ENCODE measurements around the gene TLL2.

Gene TLL2

GRCh38 chr10:96346295-96346694, 167.4 kb downstream of the TLL2 start:
- DNase-seq = no peak

DNA sequence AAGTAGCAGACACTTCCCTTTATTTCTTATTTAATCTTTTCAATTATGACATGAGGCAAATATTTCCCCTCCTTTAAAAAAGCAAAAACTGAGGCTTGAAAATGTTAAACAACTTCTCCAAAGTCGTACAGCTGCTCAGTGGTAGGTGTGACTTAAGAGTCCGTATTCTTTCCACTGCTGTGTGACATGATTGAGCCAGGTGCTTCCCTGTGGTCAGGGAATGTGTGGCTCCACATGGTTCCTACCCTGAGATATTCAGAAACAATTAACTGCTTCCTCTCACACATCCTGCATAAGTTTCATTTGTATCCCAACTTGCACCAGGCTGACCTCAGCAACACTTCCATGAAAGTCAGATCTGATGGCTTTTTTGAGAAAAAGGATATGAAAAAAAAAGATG, 168.5 kb downstream of the TLL2 start:
- no peak for DNase-seq

- no peak for DNase-seq
Observed at GRCh38 chr10:96344178-96344577, 169.5 kb downstream of the TLL2 start.

- no peak for DNase-seq
Observed at GRCh38 chr10:96342402-96342801, 171.3 kb downstream of the TLL2 start.

GRCh38 chr10:96341219-96342182, 172.2 kb downstream of the TLL2 start:
- no peak for DNase-seq

DNA sequence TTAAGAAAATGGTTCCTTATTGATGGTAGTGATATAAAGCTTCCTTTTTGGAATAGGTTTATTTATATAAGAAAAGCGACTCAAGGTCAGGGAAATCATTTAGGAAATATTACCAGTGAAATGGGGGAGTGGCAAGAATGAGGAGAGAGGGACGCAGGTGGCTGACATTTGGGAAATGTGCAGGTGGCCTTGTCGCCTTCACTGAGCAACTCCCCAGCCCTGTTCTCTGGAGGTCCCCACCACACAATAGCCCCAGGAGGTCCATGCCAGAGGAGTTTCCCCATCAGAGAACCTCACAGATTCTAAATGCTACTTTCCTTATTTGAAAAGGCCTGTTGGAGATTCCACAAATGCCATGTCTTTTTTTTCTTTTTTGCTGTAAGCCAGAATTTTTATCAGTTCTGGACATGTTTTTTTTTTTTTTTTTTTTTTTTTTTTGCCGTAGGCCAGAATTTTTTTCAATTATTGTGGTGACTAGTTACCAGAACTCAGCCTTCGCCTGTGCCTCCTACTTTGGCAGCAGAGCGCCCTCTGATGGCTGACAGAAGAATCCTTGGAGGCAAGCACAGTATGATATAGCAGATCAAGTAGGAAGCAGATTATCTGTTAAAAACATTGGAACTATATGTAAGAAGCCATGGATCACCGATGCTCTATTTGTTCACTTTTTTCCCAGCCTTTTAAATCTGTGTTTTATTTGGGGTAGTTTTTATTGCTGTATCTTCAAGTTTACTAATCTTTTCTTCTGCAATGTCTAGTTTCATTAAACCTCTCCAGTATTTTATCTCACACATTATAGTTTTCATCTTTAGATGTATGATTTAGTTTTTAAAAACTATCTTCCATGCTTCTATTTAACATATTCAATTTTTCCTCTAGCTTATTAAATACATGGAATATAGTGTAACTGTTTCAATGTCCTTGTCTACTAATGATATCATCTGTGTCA, 173.5 kb downstream of the TLL2 start:
- DNase-seq = peak; percentile 33

- DNase-seq = no peak
Observed at GRCh38 chr10:96339383-96339782, 174.3 kb downstream of the TLL2 start.

DNA sequence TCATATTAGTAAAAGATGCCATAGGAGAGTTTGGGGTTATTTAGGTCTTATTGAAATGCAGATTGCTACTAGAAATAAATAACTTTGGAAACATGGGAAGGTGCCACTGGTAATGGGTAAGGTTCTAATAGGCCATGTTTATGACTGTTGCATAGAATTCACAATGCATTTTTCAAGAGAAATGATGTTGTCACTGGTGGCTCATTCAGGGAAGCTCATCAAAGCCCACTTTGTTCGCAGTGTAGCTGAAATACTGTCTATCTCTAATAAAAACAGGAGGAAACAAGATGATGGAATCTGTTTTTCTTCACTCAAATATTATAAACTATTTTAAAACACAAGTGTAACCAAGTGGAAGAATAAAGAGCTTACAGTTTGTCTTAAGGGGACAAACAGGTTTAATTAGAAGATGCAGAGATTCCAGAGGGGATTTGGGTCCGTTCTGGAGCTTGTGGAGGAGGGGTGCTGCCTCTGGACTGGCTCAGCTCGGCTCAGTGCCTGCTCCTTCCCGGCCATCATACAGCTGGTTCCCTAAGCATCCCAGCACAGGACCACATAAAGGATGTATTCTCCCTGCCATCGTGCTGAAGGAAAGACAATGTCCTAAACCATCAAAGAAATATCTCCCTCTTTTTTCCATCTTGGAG, 175.3 kb downstream of the TLL2 start:
- no peak for DNase-seq

DNA sequence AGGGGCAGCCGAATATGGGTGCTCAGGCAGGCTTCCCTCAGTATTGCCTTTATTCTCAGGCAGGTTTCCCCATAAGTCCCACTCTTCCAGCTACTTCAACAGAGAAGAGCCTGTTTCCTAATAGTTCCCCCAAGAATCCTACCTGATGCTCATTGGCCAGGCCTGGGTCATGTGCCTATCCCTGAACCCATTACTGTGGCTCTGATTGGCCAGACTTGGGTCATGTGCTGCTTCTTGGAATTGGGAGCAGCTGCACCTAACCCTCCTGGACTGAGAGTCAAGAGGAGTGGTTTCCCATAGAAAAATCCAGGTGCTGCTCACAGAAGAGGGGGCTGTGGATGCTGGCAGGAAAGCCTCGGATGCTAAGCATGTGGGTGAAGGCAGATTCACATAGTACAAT, 176.6 kb downstream of the TLL2 start:
- DNase-seq = no peak

DNA sequence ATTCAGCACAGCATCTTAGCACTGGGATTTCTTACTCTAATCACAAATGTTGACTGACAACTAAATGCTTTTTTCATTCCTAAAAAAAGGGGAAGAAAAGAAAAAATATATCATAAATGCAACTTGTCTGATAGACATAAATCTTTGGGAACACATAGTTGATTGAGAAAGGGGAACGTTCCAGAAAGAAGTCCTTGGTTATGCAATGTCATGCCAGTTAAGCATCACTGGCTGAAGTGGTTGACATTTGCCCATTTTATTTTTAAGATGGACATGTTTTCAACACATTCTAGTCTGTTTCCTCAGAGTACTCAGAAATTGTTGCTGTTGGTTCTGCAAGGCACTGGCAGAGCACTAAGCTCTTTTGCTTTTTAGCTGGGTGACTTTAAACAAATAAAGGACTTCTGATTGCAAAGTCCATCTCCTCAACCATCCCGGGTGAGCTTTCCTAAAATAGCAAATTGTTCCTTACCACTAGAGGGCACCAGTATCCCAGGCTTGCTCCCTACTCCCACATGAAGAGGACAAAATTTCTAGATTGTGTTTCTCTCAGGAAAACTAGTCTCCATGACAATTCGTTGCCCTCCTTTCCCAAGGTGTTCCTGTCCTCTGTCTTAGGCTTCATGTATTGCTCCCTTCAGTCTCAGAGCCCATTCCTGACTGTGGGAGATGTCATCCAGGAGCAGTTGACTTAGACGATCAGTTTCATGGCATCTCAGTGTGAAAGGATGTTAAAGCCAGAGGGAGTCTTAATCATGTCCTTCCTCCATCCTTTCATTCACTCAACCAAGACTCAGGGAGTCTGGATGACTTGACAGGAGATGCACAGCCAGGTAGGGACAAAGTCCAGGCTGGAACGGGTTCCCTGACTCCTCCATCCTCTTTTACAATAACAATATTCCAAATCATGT, 178.9 kb downstream of the TLL2 start:
- DNase-seq = peak; percentile 22

- no peak for DNase-seq
Observed at GRCh38 chr10:96333101-96333500, 180.6 kb downstream of the TLL2 start.

GRCh38 chr10:96327462-96327861, 186.3 kb downstream of the TLL2 start:
- DNase-seq = no peak

DNA sequence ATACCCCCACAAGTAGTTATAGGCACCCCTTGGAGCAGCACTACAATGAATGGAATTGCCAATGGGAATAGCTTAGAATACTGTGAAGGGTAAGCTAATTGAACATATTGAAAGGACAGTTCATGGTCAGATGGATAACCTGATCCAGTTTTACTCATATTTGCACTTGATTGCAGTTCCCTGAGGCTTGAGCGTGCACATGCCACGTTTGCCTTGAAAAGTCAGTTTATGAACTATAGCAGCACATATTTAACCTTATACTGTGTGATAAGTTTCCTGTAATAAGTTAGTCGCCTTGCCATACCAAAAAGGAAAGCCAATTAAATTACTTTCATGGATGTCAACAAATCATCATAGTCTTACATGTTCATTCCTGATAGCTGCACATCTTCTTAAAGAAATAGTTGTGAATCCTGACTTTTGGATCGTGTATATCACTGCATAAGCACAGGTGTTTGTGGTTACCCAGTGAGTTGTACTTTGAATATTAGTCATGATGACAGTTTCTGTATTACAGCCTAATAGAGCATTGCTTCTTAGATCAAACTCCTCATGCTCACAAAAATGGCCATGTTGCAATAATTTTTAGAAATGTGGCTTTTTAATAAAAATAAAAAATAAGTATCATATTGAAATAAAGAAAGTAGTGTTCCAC, 187.9 kb downstream of the TLL2 start:
- no peak for DNase-seq

- DNase-seq = no peak
Observed at GRCh38 chr10:96324447-96324846, 189.3 kb downstream of the TLL2 start.

- no peak for DNase-seq
Observed at GRCh38 chr10:96322275-96322674, 191.5 kb downstream of the TLL2 start.

DNA sequence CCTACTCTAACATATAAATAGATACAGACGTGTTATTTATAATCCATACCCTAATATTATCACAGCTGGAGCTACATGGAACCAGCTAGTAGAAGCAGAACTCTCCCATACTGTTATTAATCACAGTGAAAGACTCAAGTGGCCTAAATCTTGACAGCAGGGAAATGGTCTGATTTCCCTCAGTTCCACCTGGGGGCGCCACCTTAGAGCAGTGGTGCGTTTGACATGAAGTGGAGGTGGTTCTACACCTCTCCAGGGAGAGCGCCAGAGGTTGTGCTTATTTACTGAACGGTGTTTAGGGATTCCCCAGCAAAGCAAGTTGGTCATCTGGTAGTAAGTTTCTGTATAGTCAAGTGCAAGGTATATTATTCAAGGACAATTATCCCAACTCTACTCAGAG, 191.9 kb downstream of the TLL2 start:
- DNase-seq = no peak

DNA sequence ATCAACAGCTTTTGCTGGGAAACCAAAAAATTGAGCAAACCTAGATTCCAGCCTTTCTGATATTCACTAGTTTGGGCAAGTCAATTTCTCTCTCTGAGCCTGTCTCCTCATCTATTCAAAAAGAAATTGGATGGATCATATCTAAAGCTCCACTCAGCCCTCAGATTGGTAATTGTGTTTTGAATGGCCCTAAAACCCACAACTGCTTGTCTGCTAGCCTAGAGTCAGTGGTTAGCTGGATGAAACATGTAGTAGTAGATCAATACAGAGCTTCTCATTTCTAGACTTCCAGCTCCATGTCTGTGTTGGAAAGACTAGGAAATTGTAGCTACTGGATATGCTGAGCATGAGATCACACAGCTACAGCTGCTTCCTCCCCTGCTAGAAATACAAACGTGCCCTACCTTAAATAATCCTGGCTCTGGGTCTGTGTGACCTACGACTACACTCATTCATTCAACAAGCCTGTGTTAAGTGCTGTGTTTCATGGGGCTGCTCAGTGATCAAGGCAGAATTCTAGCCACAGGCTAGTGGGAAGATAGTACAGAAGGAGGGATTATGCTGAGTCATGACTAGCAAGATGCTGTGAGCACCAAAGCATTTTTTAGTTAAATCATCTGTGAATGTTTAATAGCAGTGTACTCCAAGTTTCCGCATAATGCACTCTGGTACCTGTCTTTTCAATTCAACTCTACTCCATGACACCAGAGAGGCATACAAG, 193.8 kb downstream of the TLL2 start:
- DNase-seq = no peak

DNA sequence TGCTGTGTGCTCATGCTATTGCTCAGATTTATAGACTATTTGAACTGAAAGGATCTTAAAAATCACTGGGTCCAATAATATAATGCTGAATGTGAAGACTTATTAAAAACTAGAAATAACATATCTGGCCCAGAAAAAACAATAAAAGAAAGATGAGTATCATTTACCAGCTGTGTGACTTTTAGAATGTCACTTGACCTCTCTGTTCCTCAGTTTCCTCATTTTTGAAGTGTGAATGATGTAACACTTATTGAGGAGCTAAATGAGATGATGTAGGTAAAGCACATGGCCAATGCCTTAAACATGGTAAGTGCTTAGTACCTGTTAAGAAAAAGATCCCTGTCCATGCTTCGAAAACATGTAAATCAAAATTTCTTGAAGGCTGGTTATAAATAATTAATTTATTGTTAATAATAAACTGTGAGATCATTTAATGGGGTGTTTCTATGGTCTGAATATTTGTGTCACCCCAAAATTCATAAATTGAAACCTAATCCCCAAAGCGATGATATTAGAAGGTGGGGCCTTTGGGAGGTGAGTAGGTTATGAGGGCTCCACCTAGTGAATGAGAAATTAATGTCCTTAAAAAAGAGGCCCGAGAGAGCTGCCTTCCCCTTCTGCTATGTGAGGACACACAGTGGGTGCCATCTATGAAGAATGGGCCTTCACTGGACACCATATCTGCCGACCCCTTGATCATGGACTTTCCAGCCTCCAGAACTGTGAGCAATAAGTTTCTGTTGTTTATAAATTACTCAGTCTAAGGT, 196.5 kb downstream of the TLL2 start:
- no peak for DNase-seq
